T47D (cell line): ENCODE measurements around the gene GSDME.

Source experiments
- DNase-seq, 2 experiments: peaks; one replicate each; pipeline versions ENCODE4 v3.0.0 to v3.0.0-alpha.2; 2011 to 2012; ENCODE audit warnings: low read depth in 1 of 2, low spot score in 1 of 2
- JUND ChIP-seq: IDR thresholded peaks from 2 replicates; pipeline ENCODE4 v1.6.1; 2012; ENCODE audit warnings: low read depth
- in situ Hi-C: cut with HindIII; loops from 2 replicates; pipeline ENCODE4 v1.10.0; 2016; ENCODE audit warnings: low sequenced_read_pairs, low pct_unique_long_range_greater_than_20kb

Gene GSDME

GRCh38 chr7:24701261-24702235 is 55.7 kb downstream of the GSDME start:
- TF ChIP-seq JUND, result no peak
- in situ Hi-C loops, result no loop called here
- peak in 1 of 2 experiments; percentile 74 for DNase-seq

- no peak for TF ChIP-seq JUND
- in situ Hi-C loops, result no loop called here
- DNase-seq, result no peak
These were observed 56.6 kb downstream of the GSDME start for GRCh38 chr7:24700521-24701260.

- in situ Hi-C loops, result no loop called here
- no peak for TF ChIP-seq JUND
- no peak for DNase-seq
These were observed 58.6 kb downstream of the GSDME start for GRCh38 chr7:24698531-24699266.

- no peak for TF ChIP-seq JUND
- no peak for DNase-seq
- in situ Hi-C loops, result no loop called here
These were observed 59.8 kb downstream of the GSDME start for GRCh38 chr7:24697416-24697815.

- no peak for TF ChIP-seq JUND
- in situ Hi-C loops, result no loop called here
- no peak for DNase-seq
These were observed 64.7 kb downstream of the GSDME start for GRCh38 chr7:24692592-24692991.

GRCh38 chr7:24690251-24690650 is 67.0 kb downstream of the GSDME start:
- DNase-seq, result no peak
- TF ChIP-seq JUND, result no peak
- in situ Hi-C loops, result no loop called here

GRCh38 chr7:24685708-24686107 is 71.6 kb downstream of the GSDME start:
- DNase-seq, result no peak
- in situ Hi-C loops, result no loop called here
- no peak for TF ChIP-seq JUND

GRCh38 chr7:24670782-24671181 is 86.5 kb downstream of the GSDME start:
- DNase-seq, result no peak
- in situ Hi-C loops, result no loop called here
- TF ChIP-seq JUND, result no peak

GRCh38 chr7:24669971-24670591 is 87.2 kb downstream of the GSDME start:
- in situ Hi-C loops, result no loop called here
- no peak for DNase-seq
- TF ChIP-seq JUND, result no peak

GRCh38 chr7:24668927-24669635 is 88.2 kb downstream of the GSDME start:
- in situ Hi-C loops, result no loop called here
- DNase-seq, result no peak
- TF ChIP-seq JUND, result no peak

- TF ChIP-seq JUND, result no peak
- in situ Hi-C loops, result no loop called here
- peak; percentile 33 to 74 for DNase-seq
These were observed 91.5 kb downstream of the GSDME start for GRCh38 chr7:24665564-24666294.
